HEK293 (cell line): ENCODE data around the gene NCOR1.

Source experiments
- FEZF1 ChIP-seq: fragments of 450-650 bp; formaldehyde crosslinking; IDR thresholded peaks from 2 replicates; pipeline ENCODE4 v1.5.1; 2016; ENCODE audit warnings: missing biosample characterization, missing genetic modification characterization
- GFI1B ChIP-seq: fragments of 450-650 bp; formaldehyde crosslinking; IDR thresholded peaks from 2 replicates; pipeline ENCODE4 v1.5.1; 2016; ENCODE audit warnings: missing biosample characterization, missing genetic modification characterization
- KLF1 ChIP-seq: fragments of 450-650 bp; formaldehyde crosslinking; IDR thresholded peaks from 2 replicates; pipeline ENCODE4 v1.5.1; 2016; ENCODE audit warnings: missing biosample characterization, missing genetic modification characterization
- KLF7 ChIP-seq: fragments of 450-650 bp; formaldehyde crosslinking; IDR thresholded peaks from 2 replicates; pipeline ENCODE4 v1.5.1; 2016; ENCODE audit warnings: missing biosample characterization, missing genetic modification characterization, borderline replicate concordance
- KLF9 ChIP-seq: fragments of 450-650 bp; formaldehyde crosslinking; IDR thresholded peaks from 2 replicates; pipeline ENCODE4 v1.5.1; 2016; ENCODE audit warnings: missing biosample characterization, missing genetic modification characterization, low read depth
- OSR2 ChIP-seq: fragments of 450-650 bp; formaldehyde crosslinking; IDR thresholded peaks from 2 replicates; pipeline ENCODE4 v1.5.1; 2016; ENCODE audit warnings: missing biosample characterization, missing genetic modification characterization
- TCF7L2 ChIP-seq: IDR thresholded peaks from 2 replicates; pipeline ENCODE4 v1.6.1; 2011; ENCODE audit warnings: low read depth, mild to moderate bottlenecking, inconsistent platforms, low read length, moderate library complexity, borderline replicate concordance
- YY1 ChIP-seq: fragments of 450-650 bp; formaldehyde crosslinking; IDR thresholded peaks from 2 replicates; pipeline ENCODE4 v1.5.1; 2018; ENCODE audit warnings: missing biosample characterization, missing genetic modification characterization
- ZBTB7A ChIP-seq: fragments of 450-650 bp; formaldehyde crosslinking; IDR thresholded peaks from 2 replicates; pipeline ENCODE4 v1.5.1; 2016; ENCODE audit warnings: low read depth, missing biosample characterization, missing genetic modification characterization
- ZFP41 ChIP-seq: fragments of 450-650 bp; formaldehyde crosslinking; IDR thresholded peaks from 2 replicates; pipeline ENCODE4 v1.5.1; 2016; ENCODE audit warnings: missing biosample characterization, missing genetic modification characterization, borderline replicate concordance
- ZNF138 ChIP-seq: fragments of 450-650 bp; formaldehyde crosslinking; IDR thresholded peaks from 2 replicates; pipeline ENCODE4 v1.5.1; 2016; ENCODE audit warnings: missing biosample characterization, missing genetic modification characterization, borderline replicate concordance
- ZNF140 ChIP-seq: fragments of 450-650 bp; formaldehyde crosslinking; IDR thresholded peaks from 2 replicates; pipeline ENCODE4 v1.5.1; 2016; ENCODE audit warnings: missing biosample characterization, missing genetic modification characterization
- ZNF174 ChIP-seq: fragments of 450-650 bp; formaldehyde crosslinking; IDR thresholded peaks from 2 replicates; pipeline ENCODE4 v1.5.0; 2017; ENCODE audit warnings: missing biosample characterization, mild to moderate bottlenecking, missing genetic modification characterization
- ZNF23 ChIP-seq: fragments of 450-650 bp; formaldehyde crosslinking; IDR thresholded peaks from 2 replicates; pipeline ENCODE4 v1.5.1; 2016; ENCODE audit warnings: missing biosample characterization, missing genetic modification characterization, borderline replicate concordance
- ZNF24 ChIP-seq: fragments of 450-650 bp; formaldehyde crosslinking; IDR thresholded peaks from 2 replicates; pipeline ENCODE4 v1.5.1; 2016; ENCODE audit warnings: missing biosample characterization, missing genetic modification characterization
- ZNF324 ChIP-seq: fragments of 450-650 bp; formaldehyde crosslinking; IDR thresholded peaks from 2 replicates; pipeline ENCODE4 v1.5.1; 2016; ENCODE audit warnings: missing biosample characterization, missing genetic modification characterization
- ZNF366 ChIP-seq: fragments of 450-650 bp; formaldehyde crosslinking; conservative IDR thresholded peaks from 2 replicates; pipeline ENCODE4 v1.5.1; 2016; ENCODE audit warnings: missing biosample characterization, missing genetic modification characterization
- ZNF391 ChIP-seq: fragments of 450-650 bp; formaldehyde crosslinking; IDR thresholded peaks from 2 replicates; pipeline ENCODE4 v1.5.1; 2016; ENCODE audit warnings: low read depth, missing biosample characterization, missing genetic modification characterization, borderline replicate concordance
- ZNF423 ChIP-seq: fragments of 450-650 bp; formaldehyde crosslinking; IDR thresholded peaks from 2 replicates; pipeline ENCODE4 v1.5.1; 2016; ENCODE audit warnings: missing biosample characterization, missing genetic modification characterization
- ZNF426 ChIP-seq: fragments of 450-650 bp; formaldehyde crosslinking; IDR thresholded peaks from 2 replicates; pipeline ENCODE4 v1.5.1; 2017; ENCODE audit warnings: missing biosample characterization, missing genetic modification characterization, mild to moderate bottlenecking, inconsistent platforms, moderate library complexity
- ZNF433 ChIP-seq: fragments of 450-650 bp; formaldehyde crosslinking; IDR thresholded peaks from 2 replicates; pipeline ENCODE4 v1.5.1; 2016; ENCODE audit warnings: missing biosample characterization, missing genetic modification characterization, low read depth
- ZNF521 ChIP-seq: fragments of 450-650 bp; formaldehyde crosslinking; IDR thresholded peaks from 2 replicates; pipeline ENCODE4 v1.5.1; 2017; ENCODE audit warnings: missing biosample characterization, mild to moderate bottlenecking, missing genetic modification characterization
- TF ChIP-seq, protein P1 (sequence below): fragments of 450-650 bp; formaldehyde crosslinking; IDR thresholded peaks from 2 replicates; pipeline ENCODE4 v1.5.1; 2016; ENCODE audit warnings: missing biosample characterization, missing genetic modification characterization
- TF ChIP-seq, protein P2 (sequence below): fragments of 450-650 bp; IDR thresholded peaks from 2 replicates; pipeline ENCODE4 v1.5.1; 2018; ENCODE audit warnings: missing biosample characterization, mild to moderate bottlenecking, missing genetic modification characterization
- TF ChIP-seq, protein P3 (sequence below): fragments of 450-650 bp; formaldehyde crosslinking; IDR thresholded peaks from 2 replicates; pipeline ENCODE4 v1.5.1; 2017; ENCODE audit warnings: missing biosample characterization, missing genetic modification characterization

NCOR1 gene

DNA sequence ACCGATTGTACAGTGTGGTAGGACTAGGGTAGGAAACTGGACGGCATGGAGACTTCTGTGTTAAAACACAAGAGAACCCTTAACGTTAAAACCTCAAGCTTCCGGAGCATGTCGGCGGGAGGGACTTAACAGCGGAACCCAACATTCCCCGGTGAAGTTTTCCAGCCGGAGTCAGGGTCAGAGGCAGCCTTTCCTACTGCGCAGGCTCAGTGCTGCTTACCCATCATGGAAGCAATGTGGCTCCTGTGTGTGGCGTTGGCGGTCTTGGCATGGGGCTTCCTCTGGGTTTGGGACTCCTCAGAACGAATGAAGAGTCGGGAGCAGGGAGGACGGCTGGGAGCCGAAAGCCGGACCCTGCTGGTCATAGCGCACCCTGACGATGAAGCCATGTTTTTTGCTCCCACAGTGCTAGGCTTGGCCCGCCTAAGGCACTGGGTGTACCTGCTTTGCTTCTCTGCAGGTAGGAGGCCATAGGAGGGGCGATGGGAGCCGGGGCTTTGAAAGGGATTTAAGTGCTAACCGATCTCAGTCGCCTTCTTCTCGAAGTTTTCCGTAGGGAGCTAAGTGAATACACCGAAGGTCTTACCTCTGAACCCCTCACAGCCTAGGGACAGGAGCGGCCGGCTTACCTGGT lies 1.8 kb upstream of the NCOR1 start, which contains the start of gene PIGL (continued):
- TF ChIP-seq ZNF24 (tag by site-specific recombination) (peak; percentile 75; the same call in 1 of the 2 replicates), ZNF391 (tag by site-specific recombination) (peak; percentile 71; the same call in 1 of the 2 replicates), OSR2 (tag by site-specific recombination) (peak; percentile 38; the same call in 1 of the 2 replicates), KLF9 (no peak; the same call in 1 of the 2 replicates), ZNF174 (no peak), ZNF423 (tag by site-specific recombination) (no peak), ZNF23 (no peak), ZNF140 (tag by site-specific recombination) (no peak), ZFP41 (no peak), ZNF324 (peak; percentile 89), ZNF426 (tag by site-specific recombination) (no peak), GFI1B (tag by site-specific recombination) (no peak), ZNF138 (no peak), TCF7L2 (no peak), KLF7 (peak; percentile 78; the same call in 1 of the 2 replicates), FEZF1 (tag by site-specific recombination) (0 out of 2 replicates have a peak, but pooled peaks have one; percentile 18), ZBTB7A (tag by site-specific recombination) (0 out of 2 replicates have a peak, but pooled peaks have one; percentile 38), ZNF433 (tag by site-specific recombination) (no peak), ZNF521 (tag by site-specific recombination) (no peak), ZNF366 (tag by site-specific recombination) (0 out of 2 replicates have a peak, but pooled peaks have one; percentile 11), KLF1 (peak; percentile 44), YY1 (tag by site-specific recombination) (peak; percentile 94)
- TF ChIP-seq, protein P1, sequence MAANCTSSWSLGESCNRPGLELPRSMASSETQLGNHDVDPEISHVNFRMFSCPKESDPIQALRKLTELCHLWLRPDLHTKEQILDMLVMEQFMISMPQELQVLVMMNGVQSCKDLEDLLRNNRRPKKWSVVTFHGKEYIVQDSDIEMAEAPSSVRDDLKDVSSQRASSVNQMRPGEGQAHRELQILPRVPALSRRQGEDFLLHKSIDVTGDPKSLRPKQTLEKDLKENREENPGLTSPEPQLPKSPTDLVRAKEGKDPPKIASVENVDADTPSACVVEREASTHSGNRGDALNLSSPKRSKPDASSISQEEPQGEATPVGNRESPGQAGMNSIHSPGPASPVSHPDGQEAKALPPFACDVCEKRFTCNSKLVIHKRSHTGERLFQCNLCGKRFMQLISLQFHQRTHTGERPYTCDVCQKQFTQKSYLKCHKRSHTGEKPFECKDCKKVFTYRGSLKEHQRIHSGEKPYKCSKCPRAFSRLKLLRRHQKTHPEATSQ (tag by site-specific recombination) = 0 out of 2 replicates have a peak, but pooled peaks have one; percentile 40
- TF ChIP-seq, protein P2, sequence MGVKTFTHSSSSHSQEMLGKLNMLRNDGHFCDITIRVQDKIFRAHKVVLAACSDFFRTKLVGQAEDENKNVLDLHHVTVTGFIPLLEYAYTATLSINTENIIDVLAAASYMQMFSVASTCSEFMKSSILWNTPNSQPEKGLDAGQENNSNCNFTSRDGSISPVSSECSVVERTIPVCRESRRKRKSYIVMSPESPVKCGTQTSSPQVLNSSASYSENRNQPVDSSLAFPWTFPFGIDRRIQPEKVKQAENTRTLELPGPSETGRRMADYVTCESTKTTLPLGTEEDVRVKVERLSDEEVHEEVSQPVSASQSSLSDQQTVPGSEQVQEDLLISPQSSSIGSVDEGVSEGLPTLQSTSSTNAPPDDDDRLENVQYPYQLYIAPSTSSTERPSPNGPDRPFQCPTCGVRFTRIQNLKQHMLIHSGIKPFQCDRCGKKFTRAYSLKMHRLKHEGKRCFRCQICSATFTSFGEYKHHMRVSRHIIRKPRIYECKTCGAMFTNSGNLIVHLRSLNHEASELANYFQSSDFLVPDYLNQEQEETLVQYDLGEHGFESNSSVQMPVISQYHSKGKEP (tag by site-specific recombination) = peak; percentile 74
- TF ChIP-seq, protein P3, sequence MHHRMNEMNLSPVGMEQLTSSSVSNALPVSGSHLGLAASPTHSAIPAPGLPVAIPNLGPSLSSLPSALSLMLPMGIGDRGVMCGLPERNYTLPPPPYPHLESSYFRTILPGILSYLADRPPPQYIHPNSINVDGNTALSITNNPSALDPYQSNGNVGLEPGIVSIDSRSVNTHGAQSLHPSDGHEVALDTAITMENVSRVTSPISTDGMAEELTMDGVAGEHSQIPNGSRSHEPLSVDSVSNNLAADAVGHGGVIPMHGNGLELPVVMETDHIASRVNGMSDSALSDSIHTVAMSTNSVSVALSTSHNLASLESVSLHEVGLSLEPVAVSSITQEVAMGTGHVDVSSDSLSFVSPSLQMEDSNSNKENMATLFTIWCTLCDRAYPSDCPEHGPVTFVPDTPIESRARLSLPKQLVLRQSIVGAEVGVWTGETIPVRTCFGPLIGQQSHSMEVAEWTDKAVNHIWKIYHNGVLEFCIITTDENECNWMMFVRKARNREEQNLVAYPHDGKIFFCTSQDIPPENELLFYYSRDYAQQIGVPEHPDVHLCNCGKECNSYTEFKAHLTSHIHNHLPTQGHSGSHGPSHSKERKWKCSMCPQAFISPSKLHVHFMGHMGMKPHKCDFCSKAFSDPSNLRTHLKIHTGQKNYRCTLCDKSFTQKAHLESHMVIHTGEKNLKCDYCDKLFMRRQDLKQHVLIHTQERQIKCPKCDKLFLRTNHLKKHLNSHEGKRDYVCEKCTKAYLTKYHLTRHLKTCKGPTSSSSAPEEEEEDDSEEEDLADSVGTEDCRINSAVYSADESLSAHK = peak; percentile 56; the same call in 1 of the 2 replicates
